Cardiac muscle cell (in vitro differentiated cells and primary cell): Measurements from ENCODE around the gene SLC5A5. TPM values are rescaled to one million over a fixed set of nuclear protein-coding genes. Genes with fewer than 3 reads are reported as not detected.
A peak's percentile ranks its signal among the peaks of the same experiment; 100 is the strongest.

ENCODE experiments used
- DNase-seq, 2 donors: peaks; one replicate each; pipeline versions ENCODE4 v3.0.0 to v3.0.0-alpha.2; 2010 to 2017; ENCODE audit warnings: low read depth in 1 of 2, low spot score in 1 of 2
- H3K27ac ChIP-seq: fragments of 200-600 bp; sonication (generic); 2 replicates; pipeline ENCODE4 v1.5.1; 2016
- H3K27me3 ChIP-seq: fragments of 200-600 bp; sonication (generic); 2 replicates; pipeline ENCODE4 v1.6.0; 2016; ENCODE audit warnings: control low read depth
- H3K36me3 ChIP-seq: fragments of 200-600 bp; sonication (generic); 2 replicates; pipeline ENCODE4 v1.5.1; 2016; ENCODE audit warnings: control low read depth
- H3K4me1 ChIP-seq: fragments of 200-600 bp; sonication (generic); 2 replicates; pipeline ENCODE4 v1.8.1; 2017; ENCODE audit warnings: low read depth, mild to moderate bottlenecking, mixed run types
- H3K4me3 ChIP-seq: fragments of 200-600 bp; sonication (generic); 2 replicates; pipeline ENCODE4 v1.5.1; 2016; ENCODE audit warnings: mild to moderate bottlenecking
- H3K9me3 ChIP-seq: fragments of 200-600 bp; sonication (generic); 2 replicates; pipeline ENCODE4 v1.5.1; 2017; ENCODE audit warnings: low read depth, mild to moderate bottlenecking, control low read depth
- CTCF ChIP-seq: IDR thresholded peaks from 2 replicates; pipeline ENCODE4 v1.5.1; 2012; ENCODE audit warnings: low read depth, mild to moderate bottlenecking, low read length
- polyA plus RNA-seq: library from polyadenylated mRNA; unstranded; fragments of >200 nt; fragmentation: Nextera tagmentation; extraction: Ambion mirVana; gene quantifications from 2 replicates; pipeline ENCODE4 v1.2.1, GENCODE V29; 2016
- total RNA-seq: library from RNA; depleted of rRNA; stranded (reverse); fragments of >200 nt; gene quantifications from 2 replicates; pipeline ENCODE4 v1.2.3, GENCODE V29; 2016

Gene SLC5A5
- total and polyA plus RNA-seq, 2 experiments from 2014 or later, result 0.21 TPM; not detected in 1

GRCh38 chr19:17872251-17873001 is 681 bp downstream of the SLC5A5 start:
- no peak for TF ChIP-seq CTCF
- H3K27me3 ChIP-seq, result peaks cover 33% of the 10 kb centered on the region
- H3K27ac ChIP-seq, result no peak overlapping the region
- H3K4me3 ChIP-seq, result no peak overlapping the region
- DNase-seq, result no peak
- H3K9me3 ChIP-seq, result no peaks in the 10 kb centered on the region
- H3K4me1 ChIP-seq, result no peaks in the 10 kb centered on the region
- H3K36me3 ChIP-seq, result no peaks in the 10 kb centered on the region

- Histone ChIP-seq H3K27ac (no peak overlapping the region), H3K36me3 (no peaks in the 10 kb centered on the region), H3K27me3 (peaks cover 30% of the 10 kb centered on the region), H3K4me3 (peak overlapping the region; percentile 15), H3K9me3 (no peaks in the 10 kb centered on the region), H3K4me1 (no peaks in the 10 kb centered on the region)
- no peak for TF ChIP-seq CTCF
- DNase-seq, result peak; percentile 30 to 71
These were observed 2.3 kb downstream of the SLC5A5 start for GRCh38 chr19:17873786-17874757.

GRCh38 chr19:17874758-17875135 is 3.0 kb downstream of the SLC5A5 start:
- Histone ChIP-seq H3K27ac (no peak overlapping the region), H3K36me3 (no peaks in the 10 kb centered on the region), H3K4me1 (no peaks in the 10 kb centered on the region), H3K9me3 (no peaks in the 10 kb centered on the region), H3K4me3 (no peak overlapping the region), H3K27me3 (peaks cover 24% of the 10 kb centered on the region)
- DNase-seq, result no peak
- TF ChIP-seq CTCF, result no peak

GRCh38 chr19:17877696-17878095 is 6.0 kb downstream of the SLC5A5 start:
- no peaks in the 10 kb centered on the region for H3K36me3 ChIP-seq
- no peak overlapping the region for H3K27ac ChIP-seq
- H3K4me1 ChIP-seq, result no peaks in the 10 kb centered on the region
- no peak for DNase-seq
- no peaks in the 10 kb centered on the region for H3K9me3 ChIP-seq
- no peak for TF ChIP-seq CTCF
- no peak overlapping the region for H3K4me3 ChIP-seq
- peaks cover 10% of the 10 kb centered on the region for H3K27me3 ChIP-seq

- TF ChIP-seq CTCF, result no peak
- no peak for DNase-seq
- no peaks in the 10 kb centered on the region for H3K4me1 ChIP-seq
- H3K27ac ChIP-seq, result no peak overlapping the region
- H3K4me3 ChIP-seq, result no peak overlapping the region
- H3K27me3 ChIP-seq, result no peaks in the 10 kb centered on the region
- H3K9me3 ChIP-seq, result no peaks in the 10 kb centered on the region
- no peaks in the 10 kb centered on the region for H3K36me3 ChIP-seq
These were observed 7.7 kb downstream of the SLC5A5 start for GRCh38 chr19:17879466-17879865.
